ENCODE measurements around the gene CDKAL1.

DNA sequence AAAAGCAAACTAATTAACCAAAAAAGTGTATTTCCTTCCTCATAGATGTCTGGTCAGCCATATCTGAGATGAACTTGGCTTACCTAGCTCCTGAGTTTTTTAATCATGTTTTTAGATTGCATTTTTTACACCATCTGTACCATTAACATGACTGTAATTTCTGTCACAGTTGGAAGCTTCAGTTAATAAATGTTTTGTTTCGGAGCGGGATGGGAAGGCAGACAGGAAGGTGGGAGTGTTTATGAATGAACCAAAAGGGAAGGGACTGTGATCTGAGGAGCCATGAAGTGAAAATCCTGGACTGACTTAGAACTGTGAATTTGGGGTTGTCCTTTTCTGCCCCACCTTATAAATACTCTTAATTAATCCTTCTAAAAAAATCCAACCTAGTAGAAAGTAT is 613.7 kb downstream of the CDKAL1 start:
- TF ChIP-seq, protein P1, sequence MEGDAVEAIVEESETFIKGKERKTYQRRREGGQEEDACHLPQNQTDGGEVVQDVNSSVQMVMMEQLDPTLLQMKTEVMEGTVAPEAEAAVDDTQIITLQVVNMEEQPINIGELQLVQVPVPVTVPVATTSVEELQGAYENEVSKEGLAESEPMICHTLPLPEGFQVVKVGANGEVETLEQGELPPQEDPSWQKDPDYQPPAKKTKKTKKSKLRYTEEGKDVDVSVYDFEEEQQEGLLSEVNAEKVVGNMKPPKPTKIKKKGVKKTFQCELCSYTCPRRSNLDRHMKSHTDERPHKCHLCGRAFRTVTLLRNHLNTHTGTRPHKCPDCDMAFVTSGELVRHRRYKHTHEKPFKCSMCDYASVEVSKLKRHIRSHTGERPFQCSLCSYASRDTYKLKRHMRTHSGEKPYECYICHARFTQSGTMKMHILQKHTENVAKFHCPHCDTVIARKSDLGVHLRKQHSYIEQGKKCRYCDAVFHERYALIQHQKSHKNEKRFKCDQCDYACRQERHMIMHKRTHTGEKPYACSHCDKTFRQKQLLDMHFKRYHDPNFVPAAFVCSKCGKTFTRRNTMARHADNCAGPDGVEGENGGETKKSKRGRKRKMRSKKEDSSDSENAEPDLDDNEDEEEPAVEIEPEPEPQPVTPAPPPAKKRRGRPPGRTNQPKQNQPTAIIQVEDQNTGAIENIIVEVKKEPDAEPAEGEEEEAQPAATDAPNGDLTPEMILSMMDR (CRISPR knock-in tag; IDR thresholded peaks at IDR 0.05): no peak
- TF ChIP-seq, protein P2, sequence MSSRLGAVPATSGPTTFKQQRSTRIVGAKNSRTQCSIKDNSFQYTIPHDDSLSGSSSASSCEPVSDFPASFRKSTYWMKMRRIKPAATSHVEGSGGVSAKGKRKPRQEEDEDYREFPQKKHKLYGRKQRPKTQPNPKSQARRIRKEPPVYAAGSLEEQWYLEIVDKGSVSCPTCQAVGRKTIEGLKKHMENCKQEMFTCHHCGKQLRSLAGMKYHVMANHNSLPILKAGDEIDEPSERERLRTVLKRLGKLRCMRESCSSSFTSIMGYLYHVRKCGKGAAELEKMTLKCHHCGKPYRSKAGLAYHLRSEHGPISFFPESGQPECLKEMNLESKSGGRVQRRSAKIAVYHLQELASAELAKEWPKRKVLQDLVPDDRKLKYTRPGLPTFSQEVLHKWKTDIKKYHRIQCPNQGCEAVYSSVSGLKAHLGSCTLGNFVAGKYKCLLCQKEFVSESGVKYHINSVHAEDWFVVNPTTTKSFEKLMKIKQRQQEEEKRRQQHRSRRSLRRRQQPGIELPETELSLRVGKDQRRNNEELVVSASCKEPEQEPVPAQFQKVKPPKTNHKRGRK (CRISPR knock-in tag; IDR thresholded peaks at IDR 0.05): no peak
- no peak for TF ChIP-seq ZBTB1 (CRISPR knock-in tag; IDR thresholded peaks at IDR 0.05; ENCODE audit: borderline replicate concordance)
- no peak for TF ChIP-seq SOX5 (CRISPR knock-in tag; IDR thresholded peaks at IDR 0.05; ENCODE audit: borderline replicate concordance)
- no peak for TF ChIP-seq ZNF160 (CRISPR knock-in tag; IDR thresholded peaks at IDR 0.05)
- TF ChIP-seq ZNF552 (CRISPR knock-in tag; IDR thresholded peaks at IDR 0.05; ENCODE audit: borderline replicate concordance): no peak
- no peak for TF ChIP-seq ZNF780A (CRISPR knock-in tag; IDR thresholded peaks at IDR 0.05)
- no peak for TF ChIP-seq FOXA1 (IDR thresholded peaks at IDR 0.05)
- no peak for TF ChIP-seq FOXA1 (CRISPR knock-in tag; IDR thresholded peaks at IDR 0.05)
- no peak for TF ChIP-seq ZNF788 (CRISPR knock-in tag; IDR thresholded peaks at IDR 0.05; ENCODE audit: borderline replicate concordance)
- no peak for TF ChIP-seq SP2 (CRISPR knock-in tag; IDR thresholded peaks at IDR 0.05)
- no peak for TF ChIP-seq CBX5 (CRISPR knock-in tag; IDR thresholded peaks at IDR 0.05; ENCODE audit: borderline replicate concordance)
- TF ChIP-seq SMYD3 (CRISPR knock-in tag; IDR thresholded peaks at IDR 0.05): no peak
- TF ChIP-seq TEAD2 (CRISPR knock-in tag; IDR thresholded peaks at IDR 0.05): no peak
- TF ChIP-seq, protein P3, sequence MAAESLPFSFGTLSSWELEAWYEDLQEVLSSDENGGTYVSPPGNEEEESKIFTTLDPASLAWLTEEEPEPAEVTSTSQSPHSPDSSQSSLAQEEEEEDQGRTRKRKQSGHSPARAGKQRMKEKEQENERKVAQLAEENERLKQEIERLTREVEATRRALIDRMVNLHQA (CRISPR knock-in tag; IDR thresholded peaks at IDR 0.05): no peak
